Rectal smooth muscle tissue (tissue), 1 donor: Measurements from ENCODE around the gene NOL4L.
"Not testable (repeated sequence)": the region's sequence is repeated elsewhere in the genome, so short reads cannot be mapped to it uniquely, and the experiment has no call there.

ENCODE experiments used
- H3K27ac ChIP-seq: one replicate; pipeline ENCODE4 v1.7.0; 2013; ENCODE audit warnings: low read depth, low read length, inconsistent platforms
- H3K27me3 ChIP-seq: one replicate; pipeline ENCODE4 v1.7.0; 2013; ENCODE audit warnings: low read length; ENCODE audit not compliant: control insufficient read depth, insufficient read depth
- H3K36me3 ChIP-seq: one replicate; pipeline ENCODE4 v1.7.0; 2013; ENCODE audit warnings: low read length; ENCODE audit not compliant: control insufficient read depth, insufficient read depth
- H3K4me1 ChIP-seq: one replicate; pipeline ENCODE4 v1.7.0; 2013; ENCODE audit warnings: low read length; ENCODE audit not compliant: control insufficient read depth, insufficient read depth
- H3K4me3 ChIP-seq: one replicate; pipeline ENCODE4 v1.7.0; 2013; ENCODE audit warnings: low read length
- H3K9ac ChIP-seq: one replicate; pipeline ENCODE4 v1.7.0; 2013; ENCODE audit warnings: low read length

NOL4L gene

DNA sequence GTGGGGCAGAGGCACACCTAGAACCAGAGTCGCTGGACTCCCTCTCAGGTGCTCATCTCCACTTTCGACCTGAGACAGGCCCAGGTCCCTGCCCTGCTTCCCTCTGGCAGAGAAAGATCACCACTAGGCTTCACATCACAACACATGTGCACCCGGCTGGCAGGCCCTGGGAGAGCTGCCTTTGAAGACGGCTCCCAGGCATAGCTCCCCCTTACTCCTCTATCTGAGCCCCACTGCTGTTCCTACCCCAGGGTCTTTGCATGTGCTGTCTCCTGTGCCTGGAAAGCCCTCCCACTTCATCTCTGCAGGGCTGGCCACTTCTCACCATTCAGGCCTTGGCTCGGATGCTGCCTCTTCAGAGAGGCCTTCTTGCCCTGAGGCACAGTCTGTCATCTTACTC lies 89.2 kb downstream of the NOL4L start:
- Histone ChIP-seq H3K36me3 (no peaks in the 10 kb centered on the region), H3K9ac (no peak overlapping the region), H3K27me3 (no peaks in the 10 kb centered on the region), H3K4me3 (no peak overlapping the region), H3K4me1 (no peaks in the 10 kb centered on the region), H3K27ac (no peak overlapping the region)

DNA sequence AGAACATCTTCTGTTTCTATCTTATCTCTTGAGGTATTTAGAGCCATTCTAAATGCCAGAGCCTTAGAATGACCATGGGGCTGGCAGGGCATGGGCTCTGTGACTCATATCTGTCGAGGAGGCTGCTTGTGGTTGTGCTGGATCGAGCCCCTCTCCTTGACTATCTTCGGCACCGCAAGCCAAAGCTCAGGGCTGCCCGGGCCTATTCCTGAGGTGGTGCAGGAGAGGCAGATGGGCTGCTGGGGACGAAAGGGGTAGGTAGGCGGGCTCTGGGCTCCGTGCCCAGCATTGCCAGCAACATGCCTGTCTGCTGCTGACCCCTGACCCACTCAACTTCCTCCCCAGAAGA lies 89.9 kb downstream of the NOL4L start:
- Histone ChIP-seq H3K9ac (no peak overlapping the region), H3K4me3 (no peak overlapping the region), H3K36me3 (no peaks in the 10 kb centered on the region), H3K4me1 (no peaks in the 10 kb centered on the region), H3K27ac (no peak overlapping the region), H3K27me3 (no peaks in the 10 kb centered on the region)

- no peaks in the 10 kb centered on the region for H3K36me3 ChIP-seq
- H3K27ac ChIP-seq = no peak overlapping the region
- no peak overlapping the region for H3K4me3 ChIP-seq
- H3K9ac ChIP-seq = no peak overlapping the region
- H3K4me1 ChIP-seq = no peaks in the 10 kb centered on the region
- H3K27me3 ChIP-seq = no peaks in the 10 kb centered on the region
Measured at GRCh38 chr20:32494483-32495216, 90.5 kb downstream of the NOL4L start.

DNA sequence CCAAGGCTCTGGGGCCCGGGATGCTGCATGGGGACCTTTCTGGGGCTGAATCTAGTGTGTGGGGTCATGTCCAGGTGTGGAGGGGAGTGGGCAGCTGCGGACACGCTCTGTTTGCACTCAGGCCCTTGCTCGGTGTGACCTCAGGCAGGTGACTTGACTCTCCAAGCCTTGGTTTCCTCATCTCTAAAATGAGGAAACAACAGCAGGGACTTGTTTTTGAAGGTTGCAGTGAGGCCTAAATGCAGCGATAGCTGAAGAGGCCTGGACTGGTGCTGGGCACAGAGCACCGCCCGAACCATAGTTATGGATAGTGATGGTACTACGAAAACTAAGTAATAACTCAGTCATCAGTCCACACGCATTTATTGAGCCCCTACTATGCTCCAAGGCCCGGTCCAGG lies 91.8 kb downstream of the NOL4L start:
- H3K9ac ChIP-seq = no peak overlapping the region
- no peak overlapping the region for H3K4me3 ChIP-seq
- no peaks in the 10 kb centered on the region for H3K36me3 ChIP-seq
- H3K4me1 ChIP-seq = no peaks in the 10 kb centered on the region
- no peak overlapping the region for H3K27ac ChIP-seq
- no peaks in the 10 kb centered on the region for H3K27me3 ChIP-seq

DNA sequence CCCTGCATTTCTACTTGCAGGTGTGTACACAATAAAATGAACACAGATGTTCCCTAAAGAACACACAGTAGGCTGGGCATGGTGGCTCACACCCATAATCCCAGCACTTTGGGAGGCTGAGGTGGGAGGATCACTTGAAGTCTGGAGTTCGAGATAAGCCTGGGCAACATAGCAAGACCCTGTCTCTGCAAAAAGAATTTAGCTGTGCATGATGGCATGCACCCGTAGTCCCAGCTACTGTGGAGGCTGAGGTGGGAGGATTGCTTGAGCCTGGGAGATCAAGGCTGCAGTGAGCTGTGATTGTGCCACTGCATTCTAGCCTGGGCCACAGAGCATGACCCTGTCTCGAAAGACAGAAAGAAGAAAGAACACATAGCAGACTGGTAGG lies 93.4 kb downstream of the NOL4L start:
- not testable (repeated sequence) for H3K4me1 ChIP-seq, H3K27ac ChIP-seq, H3K36me3 ChIP-seq, H3K4me3 ChIP-seq, H3K9ac ChIP-seq, H3K27me3 ChIP-seq

- H3K27ac ChIP-seq = no peak overlapping the region
- H3K4me1 ChIP-seq = no peaks in the 10 kb centered on the region
- no peaks in the 10 kb centered on the region for H3K36me3 ChIP-seq
- no peak overlapping the region for H3K4me3 ChIP-seq
- no peak overlapping the region for H3K9ac ChIP-seq
- H3K27me3 ChIP-seq = no peaks in the 10 kb centered on the region
Measured at GRCh38 chr20:32490942-32491763, 94.0 kb downstream of the NOL4L start.

- no peak overlapping the region for H3K27ac ChIP-seq
Measured at GRCh38 chr20:32488066-32488838, 96.9 kb downstream of the NOL4L start.

GRCh38 chr20:32487381-32487780 lies 97.8 kb downstream of the NOL4L start:
- Histone ChIP-seq H3K4me1 (no peaks in the 10 kb centered on the region), H3K4me3 (no peak overlapping the region), H3K27me3 (no peaks in the 10 kb centered on the region), H3K27ac (no peak overlapping the region), H3K9ac (no peak overlapping the region), H3K36me3 (no peaks in the 10 kb centered on the region)

More at GRCh38 chr20:32488066-32488838, 96.9 kb downstream of the NOL4L start:
- Histone ChIP-seq H3K27me3 (no peaks in the 10 kb centered on the region), H3K9ac (no peak overlapping the region), H3K36me3 (no peaks in the 10 kb centered on the region), H3K4me1 (no peaks in the 10 kb centered on the region), H3K4me3 (no peak overlapping the region)

GRCh38 chr20:32485770-32486478 lies 99.2 kb downstream of the NOL4L start:
- Histone ChIP-seq H3K27ac (peak overlapping the region; percentile 24), H3K4me3 (no peak overlapping the region), H3K9ac (no peak overlapping the region), H3K27me3 (no peaks in the 10 kb centered on the region), H3K4me1 (peaks cover 6% of the 10 kb centered on the region), H3K36me3 (no peaks in the 10 kb centered on the region)

- H3K4me3 ChIP-seq = peak overlapping the region; percentile 83
- H3K27me3 ChIP-seq = no peaks in the 10 kb centered on the region
- no peaks in the 10 kb centered on the region for H3K36me3 ChIP-seq
- peak overlapping the region; percentile 24 for H3K27ac ChIP-seq
- peaks cover 13% of the 10 kb centered on the region for H3K4me1 ChIP-seq
- no peak overlapping the region for H3K9ac ChIP-seq
Measured at GRCh38 chr20:32484958-32485769, 100.0 kb downstream of the NOL4L start.

GRCh38 chr20:32484225-32484957 lies 100.7 kb downstream of the NOL4L start:
- peaks cover 14% of the 10 kb centered on the region for H3K4me1 ChIP-seq
- H3K27ac ChIP-seq = peak overlapping the region; percentile 71
- H3K4me3 ChIP-seq = peak overlapping the region; percentile 83
- H3K27me3 ChIP-seq = no peaks in the 10 kb centered on the region
- no peak overlapping the region for H3K9ac ChIP-seq
- no peaks in the 10 kb centered on the region for H3K36me3 ChIP-seq
